GM18907 (cell line): ENCODE results near the gene CDKN2B.
"Not testable (repeated sequence)": the region's sequence is repeated elsewhere in the genome, so short reads cannot be mapped to it uniquely, and the experiment has no call there.

ENCODE experiments used
- ATAC-seq: cut with Tn5 transposase; IDR thresholded peaks from one replicate; pipeline ENCODE4 v1.9.1; 2021; ENCODE audit warnings: mild to moderate bottlenecking, moderate library complexity; ENCODE audit not compliant: unreplicated experiment

Gene CDKN2B

GRCh38 chr9:21969951-21970799 lies 38.9 kb downstream of the CDKN2B start:
- ATAC-seq = no peak

- ATAC-seq = no peak
These were observed 39.8 kb downstream of the CDKN2B start for GRCh38 chr9:21969011-21969940.

- ATAC-seq = no peak
These were observed 40.6 kb downstream of the CDKN2B start for GRCh38 chr9:21968331-21969010.

GRCh38 chr9:21967702-21968101 lies 41.4 kb downstream of the CDKN2B start:
- no peak for ATAC-seq

- no peak for ATAC-seq
These were observed 41.9 kb downstream of the CDKN2B start for GRCh38 chr9:21967169-21967568.

GRCh38 chr9:21966140-21966851 lies 42.8 kb downstream of the CDKN2B start:
- no peak for ATAC-seq

GRCh38 chr9:21965401-21965951 lies 43.6 kb downstream of the CDKN2B start:
- ATAC-seq = peak; percentile 94

GRCh38 chr9:21964925-21965385 lies 44.1 kb downstream of the CDKN2B start:
- ATAC-seq = peak; percentile 63

- no peak for ATAC-seq
These were observed 47.5 kb downstream of the CDKN2B start for GRCh38 chr9:21961569-21961968.

- ATAC-seq = not testable (repeated sequence)
These were observed 49.8 kb downstream of the CDKN2B start for GRCh38 chr9:21959268-21959667.

- ATAC-seq = no peak
These were observed 50.3 kb downstream of the CDKN2B start for GRCh38 chr9:21958833-21959232.
